GM21447 (cell line): ENCODE data around the gene PRAMEF5.
"Not testable (repeated sequence)": the region's sequence is repeated elsewhere in the genome, so short reads cannot be mapped to it uniquely, and the experiment has no call there.

ENCODE experiments used
- ATAC-seq: cut with Tn5 transposase; IDR thresholded peaks from one replicate; pipeline ENCODE4 v1.9.1; 2021; ENCODE audit not compliant: unreplicated experiment

The PRAMEF5 gene

GRCh38 chr1:13265124-13265523 is 11.1 kb downstream of the PRAMEF5 start:
- not testable (repeated sequence) for ATAC-seq

GRCh38 chr1:13277016-13277415 is 23.0 kb downstream of the PRAMEF5 start:
- not testable (repeated sequence) for ATAC-seq

GRCh38 chr1:13279617-13280016 is 25.6 kb downstream of the PRAMEF5 start:
- not testable (repeated sequence) for ATAC-seq

- not testable (repeated sequence) for ATAC-seq
Measured at GRCh38 chr1:13285037-13285436, 31.0 kb downstream of the PRAMEF5 start, which contains the start of gene PRAMEF8. Gene PRAMEF8 (minus strand): TSS chr1:13285137. CDS start chr1:13284091, 1,046 bp downstream.

- ATAC-seq = not testable (repeated sequence)
Measured at GRCh38 chr1:13289030-13289429, 35.0 kb downstream of the PRAMEF5 start.

- not testable (repeated sequence) for ATAC-seq
Measured at GRCh38 chr1:13297216-13297931, 43.4 kb downstream of the PRAMEF5 start.

GRCh38 chr1:13298699-13299098 is 44.7 kb downstream of the PRAMEF5 start:
- ATAC-seq = not testable (repeated sequence)

GRCh38 chr1:13302197-13302596 is 48.2 kb downstream of the PRAMEF5 start:
- ATAC-seq = not testable (repeated sequence)

GRCh38 chr1:13303239-13303638 is 49.2 kb downstream of the PRAMEF5 start, which contains the start of gene PRAMEF33:
Gene PRAMEF33 (plus strand): TSS chr1:13303539. CDS start chr1:13305955, 2,416 bp downstream.
- ATAC-seq = not testable (repeated sequence)
